Measurements from ENCODE around the gene CACNA1D.

CACNA1D gene

DNA sequence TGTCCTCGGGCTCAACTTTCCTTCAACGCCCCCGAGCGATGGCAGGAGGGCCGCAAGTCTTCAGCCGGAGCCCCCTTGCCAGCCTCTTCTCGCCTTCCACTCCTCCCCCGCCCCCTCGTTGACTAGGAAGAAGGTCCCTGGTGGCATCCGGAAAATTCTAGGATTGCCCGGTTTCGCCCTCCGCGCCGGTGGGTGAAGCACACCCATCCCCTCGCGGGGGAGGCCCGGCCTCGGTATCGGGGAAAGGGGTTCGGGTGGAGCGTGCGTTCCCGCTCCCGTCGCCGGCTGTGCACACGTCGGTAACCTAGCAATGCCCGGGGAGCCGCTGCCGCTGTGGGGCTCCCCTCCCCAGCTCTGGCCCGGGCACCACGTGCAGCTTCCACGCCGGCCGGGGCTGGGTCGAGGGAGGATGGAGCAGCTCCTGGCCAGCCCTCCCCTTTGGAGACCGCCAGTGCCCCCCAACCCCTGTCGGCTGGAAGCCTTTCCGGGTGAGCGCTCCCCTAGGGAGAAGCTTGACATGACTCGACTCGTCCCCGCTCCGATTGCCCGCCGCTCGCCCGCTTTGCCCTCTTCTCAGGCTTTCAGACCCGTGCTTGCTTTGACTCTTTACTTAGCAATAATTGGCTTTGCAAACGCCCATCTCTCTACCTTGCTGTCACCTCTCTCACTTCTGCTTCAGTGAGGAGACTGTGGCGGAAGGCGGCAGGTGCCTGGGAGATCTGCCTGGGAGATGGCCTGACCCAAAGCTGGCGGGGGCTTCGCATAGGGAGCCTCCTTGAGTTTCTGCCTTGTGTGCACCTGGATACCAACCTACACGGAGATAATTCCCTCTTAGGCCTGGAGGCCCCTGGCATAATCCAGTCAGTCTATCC is 1.3 kb downstream of the CACNA1D start:
- no peak for DNase-seq (ENCODE audit: low spot score)

DNA sequence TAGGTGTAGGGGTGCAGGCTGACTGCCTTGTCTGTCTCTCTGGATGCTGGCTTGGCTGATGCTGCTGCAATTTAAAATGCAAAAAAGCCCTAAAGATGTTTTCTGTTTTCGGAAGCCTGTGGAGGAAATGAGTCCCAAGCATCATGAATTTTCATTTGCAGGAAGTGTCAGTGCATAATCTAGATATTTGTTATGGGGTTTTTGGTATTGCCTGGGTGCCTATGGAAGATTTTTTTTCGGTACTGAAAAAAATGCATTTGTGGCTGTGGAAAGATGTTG is 1.9 kb downstream of the CACNA1D start:
- DNase-seq (ENCODE audit: low spot score) = no peak

DNA sequence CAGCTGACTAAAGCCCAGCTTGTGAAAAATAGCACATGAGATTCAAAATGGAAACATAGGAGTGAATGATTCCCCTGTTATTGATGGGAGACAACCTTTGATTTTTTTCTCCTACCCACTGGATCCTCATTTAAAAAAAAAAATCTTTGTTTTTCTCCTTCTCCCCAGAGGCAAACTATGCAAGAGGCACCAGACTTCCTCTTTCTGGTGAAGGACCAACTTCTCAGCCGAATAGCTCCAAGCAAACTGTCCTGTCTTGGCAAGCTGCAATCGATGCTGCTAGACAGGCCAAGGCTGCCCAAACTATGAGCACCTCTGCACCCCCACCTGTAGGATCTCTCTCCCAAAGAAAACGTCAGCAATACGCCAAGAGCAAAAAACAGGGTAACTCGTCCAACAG is 2.6 kb downstream of the CACNA1D start:
- no peak for DNase-seq (ENCODE audit: low spot score)

DNA sequence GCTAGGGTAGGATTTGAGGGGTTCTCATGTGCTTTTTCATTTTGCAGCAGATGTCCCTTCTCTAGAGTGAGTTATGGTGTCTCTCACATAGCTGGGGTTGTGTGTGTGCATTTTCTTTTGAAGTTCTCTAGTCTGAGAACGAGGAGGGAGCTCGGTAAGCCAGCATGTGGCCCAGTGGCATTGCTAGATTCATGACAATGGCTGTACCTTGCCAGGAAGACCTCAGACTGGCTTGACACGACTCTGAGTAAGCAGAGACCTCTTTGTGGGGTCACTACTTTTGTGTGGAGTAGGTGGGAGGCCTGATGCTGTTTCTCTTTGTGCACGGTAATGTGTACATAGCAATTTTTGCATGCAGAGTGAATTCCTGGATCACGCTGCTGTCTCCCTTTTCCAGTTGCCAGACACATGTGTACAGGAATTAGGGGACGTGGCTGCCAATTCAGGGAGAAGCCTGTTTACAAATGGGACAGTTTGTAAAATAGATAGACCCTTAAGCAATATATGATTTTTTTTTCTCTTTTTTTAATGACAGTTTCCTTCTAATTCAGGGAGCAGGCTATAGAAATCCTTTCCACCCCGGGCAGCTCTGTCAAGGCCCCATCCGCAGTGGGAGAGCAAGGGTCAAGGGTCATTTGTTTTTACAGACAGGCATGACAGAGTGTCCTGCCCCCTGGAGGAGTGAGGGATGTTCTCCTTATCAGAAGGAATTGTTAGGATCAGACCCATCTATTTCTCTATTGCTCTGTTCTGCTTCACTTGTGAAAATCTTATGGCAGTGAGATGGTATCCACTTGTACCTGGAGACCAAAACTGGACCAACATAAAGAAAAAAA is 4.6 kb downstream of the CACNA1D start:
- DNase-seq (ENCODE audit: low spot score) = no peak

DNA sequence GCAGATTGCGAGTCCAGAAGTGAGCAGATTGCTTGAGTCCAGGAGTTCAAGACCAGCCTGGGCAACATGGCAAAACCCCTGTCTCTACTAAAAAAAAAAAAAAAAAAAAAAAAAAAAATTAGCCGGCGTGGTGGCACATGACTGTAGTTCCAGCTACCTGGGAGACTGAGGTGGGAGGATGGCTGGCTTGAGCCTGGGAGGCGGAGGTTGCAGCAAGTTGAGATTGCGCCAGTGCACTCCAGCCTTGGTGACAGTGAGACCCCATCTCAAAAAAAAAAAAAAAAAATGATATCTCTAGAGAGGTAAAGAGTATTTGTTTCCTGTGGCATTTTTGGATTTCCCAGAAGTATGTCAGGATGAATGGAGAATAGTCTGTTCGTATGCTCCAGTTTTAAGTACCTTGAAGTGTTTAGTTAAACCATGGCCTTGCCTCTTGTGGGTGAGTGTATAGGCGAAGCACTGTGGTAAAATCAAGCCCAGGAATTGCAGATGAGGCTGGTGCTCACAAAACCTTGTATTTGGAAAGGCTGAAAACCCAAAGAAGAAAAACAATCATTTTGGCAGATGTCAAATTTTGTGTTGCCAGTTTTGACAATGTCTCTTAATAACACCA is 5.9 kb downstream of the CACNA1D start:
- no peak for DNase-seq (ENCODE audit: low spot score)

DNA sequence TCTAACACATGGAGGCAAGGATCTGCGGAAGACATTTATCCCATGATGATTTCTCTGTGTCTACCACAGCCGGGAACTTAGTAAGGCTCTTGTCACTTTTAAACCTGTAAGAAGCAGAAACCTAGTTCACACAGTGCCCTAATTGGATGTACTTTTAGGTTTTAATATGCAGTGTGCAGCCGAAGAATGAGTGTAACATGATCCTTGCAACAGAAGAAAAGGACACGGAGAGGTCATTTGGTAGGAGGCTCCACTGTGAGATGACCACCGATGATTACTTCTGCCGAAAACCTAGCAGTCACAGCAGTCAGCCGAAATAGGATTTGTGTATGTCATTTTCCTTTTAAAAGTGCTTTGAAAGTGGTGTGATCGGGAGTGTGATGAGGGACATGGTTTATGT is 6.8 kb downstream of the CACNA1D start:
- no peak for DNase-seq (ENCODE audit: low spot score)

DNA sequence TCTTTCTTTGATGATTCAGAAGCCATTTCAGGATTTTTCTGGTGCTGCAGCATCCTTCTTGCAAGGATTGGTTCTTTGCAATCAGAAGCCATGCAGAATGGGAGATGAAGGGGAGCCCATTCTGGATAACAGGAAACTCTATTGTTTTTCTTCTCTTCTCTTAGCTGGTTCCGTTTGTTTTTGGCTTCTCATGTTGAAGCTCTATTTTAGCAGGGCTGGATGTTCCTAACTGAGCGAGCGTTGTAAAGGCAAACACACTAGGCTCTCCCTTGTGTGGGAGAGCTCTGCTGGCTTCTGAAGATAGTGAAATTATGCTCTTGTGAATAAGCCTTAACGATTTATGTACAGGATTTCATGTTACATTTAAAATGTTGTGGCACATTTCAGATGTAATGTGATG is 8.3 kb downstream of the CACNA1D start:
- no peak for DNase-seq (ENCODE audit: low spot score)

DNA sequence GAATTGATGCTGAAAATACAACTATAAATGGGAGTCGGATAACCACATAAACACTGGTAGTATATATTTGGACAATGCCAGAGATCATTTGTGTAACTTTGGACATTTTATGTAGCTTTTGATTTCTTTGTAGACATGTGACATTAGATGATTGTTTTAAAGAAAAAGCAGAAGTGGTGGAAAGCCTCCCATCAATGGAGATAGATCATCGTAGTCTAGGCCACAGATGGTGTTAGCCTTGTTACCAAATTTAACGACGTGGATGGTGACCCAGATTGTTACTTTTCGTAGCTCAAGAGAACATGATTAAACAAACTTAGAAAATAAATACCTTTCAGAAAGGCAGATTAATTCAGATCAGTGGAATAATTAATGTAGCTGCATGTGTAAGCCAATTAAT is 8.8 kb downstream of the CACNA1D start:
- DNase-seq (ENCODE audit: low spot score) = no peak

DNA sequence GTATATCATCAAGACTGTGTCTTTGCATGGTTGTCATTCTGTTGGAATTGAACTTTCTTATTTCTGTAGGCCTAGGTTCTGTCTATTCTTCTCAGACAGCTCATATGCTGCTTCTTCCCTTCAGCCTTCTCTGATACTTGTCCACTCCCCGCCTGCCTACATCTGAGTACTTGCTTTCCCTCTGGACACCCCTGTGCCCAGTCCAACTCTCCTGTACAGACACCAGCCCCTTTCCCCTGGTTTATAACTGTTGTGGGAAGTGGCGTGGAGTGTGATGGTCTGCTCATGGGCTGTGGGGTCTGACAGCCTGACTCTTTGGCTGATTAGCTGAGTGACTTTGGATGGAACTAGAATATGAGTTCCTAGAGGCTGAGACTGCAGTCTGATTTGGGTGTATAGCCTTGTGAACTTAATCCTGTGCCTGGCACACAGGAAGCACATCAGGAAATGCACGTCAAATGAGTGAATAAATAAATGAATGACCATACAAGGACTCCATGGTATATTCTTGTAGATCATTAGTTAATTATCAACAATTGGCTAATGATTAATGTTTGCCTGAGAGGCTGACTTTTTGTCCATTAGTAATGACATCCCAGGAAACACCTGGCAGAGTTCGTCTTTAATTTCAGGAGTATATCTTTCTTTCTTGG is 11.8 kb downstream of the CACNA1D start:
- DNase-seq (ENCODE audit: low spot score) = no peak

DNA sequence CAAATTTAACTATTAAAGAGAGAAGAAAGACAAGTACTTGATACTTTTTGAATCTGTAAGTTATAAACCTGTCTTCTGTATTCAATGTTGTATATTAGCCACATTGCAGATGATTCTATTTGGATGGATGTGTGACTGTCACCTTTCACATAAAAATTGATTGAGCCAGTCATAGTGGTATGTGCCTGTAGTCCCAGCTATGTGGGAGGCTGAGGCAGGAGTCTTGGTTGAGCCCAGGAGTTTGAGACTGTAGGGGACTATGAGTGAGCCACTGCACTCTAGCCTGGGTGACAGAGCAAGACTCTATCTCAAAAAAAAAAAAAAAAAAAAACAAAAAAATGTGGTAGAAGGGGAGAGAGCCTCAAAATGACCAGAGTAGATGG is 12.3 kb downstream of the CACNA1D start:
- DNase-seq (ENCODE audit: low spot score) = no peak

DNA sequence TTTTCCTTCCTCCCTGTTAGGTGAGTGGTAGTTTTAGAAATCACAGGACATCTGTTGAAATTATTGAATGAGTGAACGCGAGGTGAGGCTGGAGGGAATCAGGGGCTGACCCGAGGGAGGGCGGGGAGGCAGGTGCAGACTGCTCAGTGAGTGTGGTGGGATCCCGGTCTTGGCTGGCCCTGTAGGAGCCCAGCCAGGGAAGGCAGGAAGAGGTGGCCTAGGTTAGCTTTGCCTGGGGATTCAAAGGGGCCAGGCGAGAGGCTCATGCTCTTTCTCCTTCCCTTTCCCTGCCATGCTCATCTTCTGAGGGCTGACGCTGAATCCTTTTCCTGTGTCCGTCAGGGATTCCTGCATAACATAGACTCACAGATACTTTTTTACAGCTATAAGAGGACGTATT is 15.1 kb downstream of the CACNA1D start:
- DNase-seq (ENCODE audit: low spot score) = no peak

DNA sequence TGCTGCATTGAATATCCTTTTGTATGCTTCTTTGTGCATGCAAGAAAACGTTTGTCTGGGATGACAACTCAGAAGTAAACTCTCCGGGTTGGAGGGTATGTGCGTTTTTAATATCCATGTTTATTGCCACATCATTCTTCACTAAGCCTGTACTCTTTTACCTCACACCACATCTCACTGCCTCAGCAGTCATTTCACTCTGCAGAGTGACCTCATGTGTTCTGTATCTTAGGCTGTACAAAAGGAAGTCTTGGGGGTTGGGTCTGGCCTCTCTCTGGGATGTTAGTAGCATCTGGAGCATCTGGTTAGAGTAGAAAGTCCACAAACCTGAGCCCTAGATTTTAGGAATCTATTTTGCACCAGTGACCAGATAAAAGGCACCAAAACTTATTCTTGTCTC is 16.1 kb downstream of the CACNA1D start:
- DNase-seq (ENCODE audit: low spot score) = no peak

DNA sequence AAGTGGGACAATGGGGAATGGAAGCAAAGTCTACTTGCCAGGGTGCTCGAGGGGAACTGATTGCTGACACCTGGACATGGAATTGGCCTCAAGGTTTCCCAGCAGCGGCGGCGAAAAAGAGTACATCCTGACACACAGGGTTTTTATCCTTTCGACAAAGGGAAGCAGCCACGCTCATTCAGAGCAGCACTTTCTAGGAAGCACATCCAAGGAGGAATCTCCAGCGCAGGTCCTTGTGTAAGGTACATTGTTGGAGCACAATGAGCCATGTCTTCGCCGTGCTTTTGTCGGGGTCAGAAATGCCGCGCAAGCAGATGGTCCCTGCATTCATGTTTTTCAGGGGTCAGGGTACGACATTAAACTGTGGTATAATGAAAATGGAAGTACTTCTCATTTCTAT is 16.8 kb downstream of the CACNA1D start:
- DNase-seq (ENCODE audit: low spot score) = no peak

DNA sequence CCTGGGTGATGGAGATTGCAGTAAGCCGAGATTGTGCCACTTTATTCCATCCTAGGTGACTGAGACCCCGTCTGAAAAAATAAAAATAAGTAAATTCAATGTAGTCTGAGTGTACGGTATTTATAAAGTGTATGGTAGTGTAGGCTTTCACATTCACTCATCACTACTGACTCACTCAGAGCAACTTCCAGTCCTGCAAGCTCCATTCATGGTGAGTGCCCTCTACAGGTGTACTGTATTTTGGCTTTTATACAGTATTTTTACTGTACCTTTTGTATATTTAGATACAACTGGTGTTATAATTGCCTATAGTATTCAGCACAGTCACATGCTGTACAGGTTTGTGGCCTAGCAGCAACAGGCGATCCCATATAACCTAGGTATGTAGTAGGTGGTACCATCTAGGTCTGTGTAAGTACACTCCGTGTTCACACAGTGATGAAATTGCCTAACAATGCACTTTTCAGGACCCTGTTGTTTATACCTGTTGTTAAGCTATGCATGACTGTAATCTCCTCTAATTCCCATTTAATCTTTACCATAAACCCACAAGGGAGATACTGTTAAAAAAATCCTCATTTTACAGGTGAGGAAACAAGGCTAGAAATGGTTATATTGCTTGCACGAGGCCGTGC is 19.3 kb downstream of the CACNA1D start:
- no peak for DNase-seq (ENCODE audit: low spot score)

DNA sequence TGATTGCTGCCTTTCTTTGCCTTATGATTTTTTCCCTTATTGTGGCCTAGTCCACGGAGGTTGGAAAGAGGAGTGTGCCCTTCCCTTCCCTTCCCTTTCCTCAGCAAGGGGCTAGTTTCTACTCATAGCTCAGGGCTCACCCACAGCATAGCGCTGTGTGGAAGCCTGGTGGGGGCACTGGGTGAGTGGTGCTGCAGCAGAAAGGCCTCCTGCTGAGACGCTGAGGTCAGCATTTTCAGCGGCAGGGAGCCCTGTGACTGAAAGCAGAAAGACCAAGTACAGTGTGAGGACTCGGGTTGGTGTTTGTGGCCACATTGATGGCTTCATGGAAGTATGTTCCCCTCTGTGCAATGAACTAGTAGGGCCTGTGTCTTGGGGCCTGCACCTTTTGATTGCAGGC is 21.9 kb downstream of the CACNA1D start:
- DNase-seq (ENCODE audit: low spot score) = no peak

DNA sequence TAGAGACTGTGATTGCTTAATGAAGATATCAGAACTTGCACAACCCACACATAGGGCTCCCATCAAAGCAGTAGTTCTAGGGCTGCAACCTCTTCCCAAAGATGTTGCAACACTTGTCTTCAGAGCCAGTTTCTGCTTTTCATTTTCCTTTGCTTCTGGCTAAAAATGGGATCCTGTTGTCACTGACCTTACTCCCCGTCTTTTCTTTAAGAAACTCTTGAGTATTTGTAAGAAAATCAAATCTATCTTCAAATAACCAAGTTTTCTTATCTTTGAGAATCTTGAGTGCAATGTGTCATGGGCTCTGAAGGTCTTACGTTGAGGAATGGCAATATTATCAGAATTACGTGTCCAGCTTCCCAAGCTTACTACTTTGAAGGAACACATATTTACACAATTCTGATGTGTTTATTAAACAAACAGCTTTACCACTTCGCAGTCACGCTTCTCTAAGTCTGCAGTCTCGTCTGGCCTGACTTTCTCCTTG is 24.1 kb downstream of the CACNA1D start:
- no peak for DNase-seq (ENCODE audit: low spot score)

DNA sequence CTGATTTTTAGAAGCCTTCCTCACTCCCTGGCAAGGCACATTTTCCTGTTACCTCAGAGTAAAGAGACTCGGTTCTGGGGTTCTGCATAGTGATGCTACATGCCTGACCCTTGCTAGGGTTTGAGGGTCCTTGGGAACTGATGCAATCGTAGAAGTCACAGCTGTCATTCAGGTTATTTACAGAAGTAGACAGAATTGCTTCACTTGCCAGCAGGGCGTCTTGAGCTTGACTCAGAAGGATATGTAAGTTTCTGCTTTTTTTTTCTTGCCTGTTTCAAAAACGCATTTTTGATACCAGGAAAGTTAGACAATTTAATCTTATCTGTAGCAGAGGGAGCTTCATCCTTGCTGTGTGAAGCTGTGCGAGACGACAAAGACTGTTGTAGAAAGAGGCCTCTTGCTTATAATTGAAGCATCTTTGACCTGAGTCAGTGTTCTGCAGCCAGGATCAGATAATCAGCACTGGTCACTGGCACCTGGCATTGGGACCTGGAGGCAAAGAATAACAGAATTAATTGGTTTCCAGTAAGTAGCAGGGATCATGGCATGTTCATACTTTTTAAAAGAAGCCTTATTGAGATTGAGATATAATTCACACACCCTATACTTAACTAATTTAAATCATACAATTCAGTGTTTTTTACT is 24.8 kb downstream of the CACNA1D start:
- DNase-seq (ENCODE audit: low spot score) = no peak

DNA sequence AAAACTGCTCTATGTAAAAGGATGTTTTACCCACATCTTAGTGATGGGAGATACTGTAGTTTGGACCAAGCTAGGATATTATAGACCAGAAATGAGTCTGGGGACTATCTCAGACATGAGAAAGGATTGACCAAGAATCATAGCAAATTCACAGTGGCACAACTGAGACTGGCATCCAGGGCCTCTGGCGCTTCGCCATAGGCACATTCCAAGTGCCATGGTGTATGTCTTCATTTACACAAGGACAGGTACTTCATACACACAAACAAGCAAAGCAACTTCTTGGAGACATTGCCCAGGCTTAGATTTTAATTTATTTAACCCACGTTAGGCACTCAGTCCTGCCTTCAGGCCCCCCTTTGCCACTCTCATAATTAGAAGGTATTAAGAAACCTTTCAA is 28.9 kb downstream of the CACNA1D start:
- no peak for DNase-seq (ENCODE audit: low spot score)

DNA sequence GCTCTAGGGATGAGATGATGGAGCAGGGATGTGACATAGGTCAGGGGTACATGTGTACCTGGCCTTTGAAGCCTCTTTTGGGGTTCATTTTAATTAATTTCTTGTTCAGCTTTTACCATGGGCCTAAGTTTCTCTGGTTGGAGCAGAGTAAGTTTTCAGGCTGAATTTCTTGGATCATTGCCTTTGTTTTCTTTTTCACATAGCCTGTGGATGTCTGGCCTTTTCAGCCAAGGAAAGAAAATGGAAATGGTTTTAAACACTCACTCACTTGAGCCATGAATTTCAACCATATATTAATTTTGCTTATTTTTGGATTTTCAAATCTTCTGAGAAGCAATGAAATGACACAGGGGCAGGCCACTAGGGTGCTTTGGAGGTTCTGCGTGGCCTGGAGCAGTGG is 30.2 kb downstream of the CACNA1D start:
- no peak for DNase-seq (ENCODE audit: low spot score)

DNA sequence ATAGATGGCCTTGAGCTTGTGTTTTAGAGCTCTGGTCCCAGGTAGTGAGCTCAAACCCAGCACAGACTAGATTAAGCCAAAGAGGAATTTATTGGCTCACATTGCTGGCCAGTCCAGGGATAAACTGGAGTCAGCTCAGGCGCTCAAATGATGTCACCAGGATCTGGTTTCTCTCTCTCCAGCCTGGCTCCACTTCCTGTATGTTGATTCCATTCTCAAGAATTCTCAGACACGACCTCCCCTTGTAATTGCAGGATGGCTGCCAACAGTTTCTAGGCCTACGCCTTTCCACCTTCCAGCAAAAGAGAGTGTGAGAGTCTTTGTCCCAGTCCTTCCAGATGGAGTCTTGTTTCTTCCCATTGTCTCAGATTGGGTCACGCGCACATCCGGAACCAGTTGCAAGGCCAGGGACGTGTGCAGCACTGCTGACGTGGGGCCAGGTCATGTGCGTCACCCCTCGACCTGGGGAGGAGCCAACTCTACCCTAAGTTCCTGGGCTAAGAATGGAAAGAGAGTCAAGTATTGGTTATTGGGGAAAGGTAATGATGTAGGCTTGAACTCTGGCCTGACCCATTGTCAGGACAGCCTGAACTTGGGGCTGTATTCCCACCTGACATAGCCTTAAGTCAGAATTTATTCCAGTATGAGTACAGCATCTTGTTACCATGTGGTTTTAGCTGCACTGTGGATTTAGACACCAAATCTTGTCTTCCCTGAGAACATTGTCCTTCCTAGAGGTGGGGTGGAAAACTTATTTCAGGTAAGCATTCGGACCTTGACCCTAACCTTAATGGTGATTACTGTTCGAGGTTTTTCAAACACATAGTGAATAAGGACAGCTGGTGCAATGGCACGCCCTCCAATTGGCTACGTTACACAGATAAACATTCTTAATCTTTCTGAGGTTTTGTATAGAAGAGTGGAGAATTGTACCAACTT is 31.6 kb downstream of the CACNA1D start:
- no peak for DNase-seq (ENCODE audit: low spot score)

DNA sequence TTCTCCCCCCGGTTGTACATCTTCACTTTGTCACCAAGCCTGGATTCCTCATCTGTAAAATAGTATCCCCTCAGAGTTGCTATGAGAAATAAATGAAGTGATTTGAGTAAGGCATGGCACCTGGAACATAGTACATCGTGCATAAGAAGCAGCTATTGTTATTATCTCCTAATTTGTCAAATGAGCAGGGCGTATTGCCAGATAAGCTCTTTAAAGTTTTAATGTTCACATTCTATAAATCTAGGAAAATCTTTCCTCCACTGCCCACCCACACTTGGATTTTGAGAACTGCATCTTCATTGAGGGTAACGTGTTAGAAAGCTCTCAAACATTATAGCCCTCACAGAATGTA is 32.3 kb downstream of the CACNA1D start:
- no peak for DNase-seq (ENCODE audit: low spot score)

Data from hematopoietic multipotent progenitor cell treated with erythropoietin and hydrocortisone succinate and interleukin-3 and kit ligand, for 17 days (in vitro differentiated cells).